ENCODE results near the gene TBX1. TPM values are rescaled to one million over a fixed set of nuclear protein-coding genes. Genes with fewer than 3 reads are reported as not detected.

Gene TBX1
- total and polyA plus RNA-seq, 2 of the 8 experiments (the other 6 are each of a cell fraction or from before 2014, with no cell fraction given), result 0.28 TPM; not detected in 1

DNA sequence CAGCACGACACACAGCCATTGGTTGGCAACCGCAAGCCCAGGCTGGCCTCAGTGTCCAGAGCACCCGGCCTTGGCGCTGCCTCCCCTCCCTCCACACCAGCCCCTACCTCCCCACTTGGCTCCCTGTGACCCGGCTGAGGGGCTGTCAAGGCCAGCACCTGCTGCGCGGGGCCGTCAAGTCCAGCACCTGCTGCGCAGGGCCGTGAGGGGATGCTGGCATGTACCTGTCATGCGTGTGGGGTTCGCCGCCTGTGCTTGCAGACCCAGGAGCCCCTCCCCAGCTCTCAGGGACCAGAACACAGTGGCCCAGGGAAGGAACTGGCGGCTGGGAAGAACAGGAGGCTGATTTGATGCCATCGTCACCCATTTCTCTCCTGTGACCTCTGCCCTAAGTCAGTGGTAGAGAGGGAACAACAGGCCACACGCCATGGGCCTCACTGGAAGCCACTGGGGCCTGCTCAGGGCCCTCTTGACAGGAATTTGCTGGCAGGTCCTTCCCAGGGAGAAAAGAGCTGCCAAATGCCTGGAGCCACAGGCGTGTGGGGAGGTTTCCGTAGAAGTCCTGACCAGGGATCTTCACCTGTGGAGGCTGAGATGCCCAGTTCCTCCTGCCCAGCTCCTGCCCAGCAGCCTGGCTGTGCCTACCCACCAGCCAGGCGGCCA, 37.6 kb downstream of the TBX1 start (continued):
- TF ChIP-seq, protein P1, sequence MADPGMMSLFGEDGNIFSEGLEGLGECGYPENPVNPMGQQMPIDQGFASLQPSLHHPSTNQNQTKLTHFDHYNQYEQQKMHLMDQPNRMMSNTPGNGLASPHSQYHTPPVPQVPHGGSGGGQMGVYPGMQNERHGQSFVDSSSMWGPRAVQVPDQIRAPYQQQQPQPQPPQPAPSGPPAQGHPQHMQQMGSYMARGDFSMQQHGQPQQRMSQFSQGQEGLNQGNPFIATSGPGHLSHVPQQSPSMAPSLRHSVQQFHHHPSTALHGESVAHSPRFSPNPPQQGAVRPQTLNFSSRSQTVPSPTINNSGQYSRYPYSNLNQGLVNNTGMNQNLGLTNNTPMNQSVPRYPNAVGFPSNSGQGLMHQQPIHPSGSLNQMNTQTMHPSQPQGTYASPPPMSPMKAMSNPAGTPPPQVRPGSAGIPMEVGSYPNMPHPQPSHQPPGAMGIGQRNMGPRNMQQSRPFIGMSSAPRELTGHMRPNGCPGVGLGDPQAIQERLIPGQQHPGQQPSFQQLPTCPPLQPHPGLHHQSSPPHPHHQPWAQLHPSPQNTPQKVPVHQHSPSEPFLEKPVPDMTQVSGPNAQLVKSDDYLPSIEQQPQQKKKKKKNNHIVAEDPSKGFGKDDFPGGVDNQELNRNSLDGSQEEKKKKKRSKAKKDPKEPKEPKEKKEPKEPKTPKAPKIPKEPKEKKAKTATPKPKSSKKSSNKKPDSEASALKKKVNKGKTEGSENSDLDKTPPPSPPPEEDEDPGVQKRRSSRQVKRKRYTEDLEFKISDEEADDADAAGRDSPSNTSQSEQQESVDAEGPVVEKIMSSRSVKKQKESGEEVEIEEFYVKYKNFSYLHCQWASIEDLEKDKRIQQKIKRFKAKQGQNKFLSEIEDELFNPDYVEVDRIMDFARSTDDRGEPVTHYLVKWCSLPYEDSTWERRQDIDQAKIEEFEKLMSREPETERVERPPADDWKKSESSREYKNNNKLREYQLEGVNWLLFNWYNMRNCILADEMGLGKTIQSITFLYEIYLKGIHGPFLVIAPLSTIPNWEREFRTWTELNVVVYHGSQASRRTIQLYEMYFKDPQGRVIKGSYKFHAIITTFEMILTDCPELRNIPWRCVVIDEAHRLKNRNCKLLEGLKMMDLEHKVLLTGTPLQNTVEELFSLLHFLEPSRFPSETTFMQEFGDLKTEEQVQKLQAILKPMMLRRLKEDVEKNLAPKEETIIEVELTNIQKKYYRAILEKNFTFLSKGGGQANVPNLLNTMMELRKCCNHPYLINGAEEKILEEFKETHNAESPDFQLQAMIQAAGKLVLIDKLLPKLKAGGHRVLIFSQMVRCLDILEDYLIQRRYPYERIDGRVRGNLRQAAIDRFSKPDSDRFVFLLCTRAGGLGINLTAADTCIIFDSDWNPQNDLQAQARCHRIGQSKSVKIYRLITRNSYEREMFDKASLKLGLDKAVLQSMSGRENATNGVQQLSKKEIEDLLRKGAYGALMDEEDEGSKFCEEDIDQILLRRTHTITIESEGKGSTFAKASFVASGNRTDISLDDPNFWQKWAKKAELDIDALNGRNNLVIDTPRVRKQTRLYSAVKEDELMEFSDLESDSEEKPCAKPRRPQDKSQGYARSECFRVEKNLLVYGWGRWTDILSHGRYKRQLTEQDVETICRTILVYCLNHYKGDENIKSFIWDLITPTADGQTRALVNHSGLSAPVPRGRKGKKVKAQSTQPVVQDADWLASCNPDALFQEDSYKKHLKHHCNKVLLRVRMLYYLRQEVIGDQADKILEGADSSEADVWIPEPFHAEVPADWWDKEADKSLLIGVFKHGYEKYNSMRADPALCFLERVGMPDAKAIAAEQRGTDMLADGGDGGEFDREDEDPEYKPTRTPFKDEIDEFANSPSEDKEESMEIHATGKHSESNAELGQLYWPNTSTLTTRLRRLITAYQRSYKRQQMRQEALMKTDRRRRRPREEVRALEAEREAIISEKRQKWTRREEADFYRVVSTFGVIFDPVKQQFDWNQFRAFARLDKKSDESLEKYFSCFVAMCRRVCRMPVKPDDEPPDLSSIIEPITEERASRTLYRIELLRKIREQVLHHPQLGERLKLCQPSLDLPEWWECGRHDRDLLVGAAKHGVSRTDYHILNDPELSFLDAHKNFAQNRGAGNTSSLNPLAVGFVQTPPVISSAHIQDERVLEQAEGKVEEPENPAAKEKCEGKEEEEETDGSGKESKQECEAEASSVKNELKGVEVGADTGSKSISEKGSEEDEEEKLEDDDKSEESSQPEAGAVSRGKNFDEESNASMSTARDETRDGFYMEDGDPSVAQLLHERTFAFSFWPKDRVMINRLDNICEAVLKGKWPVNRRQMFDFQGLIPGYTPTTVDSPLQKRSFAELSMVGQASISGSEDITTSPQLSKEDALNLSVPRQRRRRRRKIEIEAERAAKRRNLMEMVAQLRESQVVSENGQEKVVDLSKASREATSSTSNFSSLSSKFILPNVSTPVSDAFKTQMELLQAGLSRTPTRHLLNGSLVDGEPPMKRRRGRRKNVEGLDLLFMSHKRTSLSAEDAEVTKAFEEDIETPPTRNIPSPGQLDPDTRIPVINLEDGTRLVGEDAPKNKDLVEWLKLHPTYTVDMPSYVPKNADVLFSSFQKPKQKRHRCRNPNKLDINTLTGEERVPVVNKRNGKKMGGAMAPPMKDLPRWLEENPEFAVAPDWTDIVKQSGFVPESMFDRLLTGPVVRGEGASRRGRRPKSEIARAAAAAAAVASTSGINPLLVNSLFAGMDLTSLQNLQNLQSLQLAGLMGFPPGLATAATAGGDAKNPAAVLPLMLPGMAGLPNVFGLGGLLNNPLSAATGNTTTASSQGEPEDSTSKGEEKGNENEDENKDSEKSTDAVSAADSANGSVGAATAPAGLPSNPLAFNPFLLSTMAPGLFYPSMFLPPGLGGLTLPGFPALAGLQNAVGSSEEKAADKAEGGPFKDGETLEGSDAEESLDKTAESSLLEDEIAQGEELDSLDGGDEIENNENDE (IDR thresholded peaks at IDR 0.05; ENCODE audit: insufficient replicate concordance, low read length), result no peak
- TF ChIP-seq, protein P2, sequence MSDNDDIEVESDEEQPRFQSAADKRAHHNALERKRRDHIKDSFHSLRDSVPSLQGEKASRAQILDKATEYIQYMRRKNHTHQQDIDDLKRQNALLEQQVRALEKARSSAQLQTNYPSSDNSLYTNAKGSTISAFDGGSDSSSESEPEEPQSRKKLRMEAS (IDR thresholded peaks at IDR 0.05), result no peak
- TF ChIP-seq NRF1 (IDR thresholded peaks at IDR 0.05; ENCODE audit: low read depth, low read length) (no peak), CEBPB (IDR thresholded peaks at IDR 0.05; ENCODE audit: low read depth, low read length) (no peak), KDM5A (IDR thresholded peaks at IDR 0.05; ENCODE audit: low read length) (no peak), GABPA (IDR thresholded peaks at IDR 0.05; ENCODE audit: borderline replicate concordance, insufficient read depth, low read length) (no peak), TCF12 (IDR thresholded peaks at IDR 0.05; ENCODE audit: low read depth, low read length) (no peak), KDM1A (IDR thresholded peaks at IDR 0.05; ENCODE audit: borderline replicate concordance, low read length) (no peak), MAFK (IDR thresholded peaks at IDR 0.05; ENCODE audit: low read depth, low read length) (no peak)
- TF ChIP-seq, protein P3, sequence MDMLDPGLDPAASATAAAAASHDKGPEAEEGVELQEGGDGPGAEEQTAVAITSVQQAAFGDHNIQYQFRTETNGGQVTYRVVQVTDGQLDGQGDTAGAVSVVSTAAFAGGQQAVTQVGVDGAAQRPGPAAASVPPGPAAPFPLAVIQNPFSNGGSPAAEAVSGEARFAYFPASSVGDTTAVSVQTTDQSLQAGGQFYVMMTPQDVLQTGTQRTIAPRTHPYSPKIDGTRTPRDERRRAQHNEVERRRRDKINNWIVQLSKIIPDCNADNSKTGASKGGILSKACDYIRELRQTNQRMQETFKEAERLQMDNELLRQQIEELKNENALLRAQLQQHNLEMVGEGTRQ (IDR thresholded peaks at IDR 0.05; ENCODE audit: low read length), result no peak
